Measurements from ENCODE around the gene RAPGEF6.

- no peak for TF ChIP-seq CTCF (IDR thresholded peaks at IDR 0.05)
- no peak for TF ChIP-seq POLR2A (IDR thresholded peaks at IDR 0.05)
Observed at GRCh38 chr5:131647048-131647769, 12.2 kb upstream of the RAPGEF6 start.
